B cell (primary cell): ENCODE data around the gene NBEAL2.

ENCODE experiments used
- CTCF ChIP-seq: fragments of 200-600 bp; IDR thresholded peaks from one replicate; pipeline ENCODE4 v1.8.0; 2022; ENCODE audit warnings: antibody characterized with exemption, mild to moderate bottlenecking
- EZH2 ChIP-seq: IDR thresholded peaks from 2 replicates; pipeline ENCODE4 v1.6.1; 2012; ENCODE audit warnings: borderline replicate concordance, low read depth, mild to moderate bottlenecking, moderate library complexity, low read length; ENCODE audit not compliant: insufficient read depth, poor library complexity, severe bottlenecking

- TF ChIP-seq CTCF (no peak), EZH2 (no peak)
Observed at GRCh38 chr3:47013231-47013630, 33.8 kb downstream of the NBEAL2 start.
